DOHH2 (cell line): Measurements from ENCODE around the gene FBLN2.

Source experiments
- H3F3A ChIP-seq: fragments of 200-600 bp; sonication (generic), shearing (Covaris generic); 2 replicates; pipeline ENCODE4 v1.6.0; 2016; ENCODE audit warnings: antibody characterized with exemption, mild to moderate bottlenecking; ENCODE audit not compliant: control insufficient read depth, insufficient read depth
- H3K27ac ChIP-seq: fragments of 200-600 bp; sonication (generic); 2 replicates; pipeline ENCODE4 v1.5.1; 2014; ENCODE audit warnings: low read depth, mild to moderate bottlenecking, low read length, moderate library complexity
- H3K27me3 ChIP-seq: fragments of 200-600 bp; sonication (generic); 2 replicates; pipeline ENCODE4 v1.6.1; 2014; ENCODE audit warnings: mild to moderate bottlenecking, low read length, mixed read lengths; ENCODE audit not compliant: control insufficient read depth
- H3K36me3 ChIP-seq: fragments of 200-600 bp; sonication (generic); 2 replicates; pipeline ENCODE4 v1.6.1; 2014; ENCODE audit warnings: mild to moderate bottlenecking, low read length, moderate library complexity, mixed read lengths; ENCODE audit not compliant: control insufficient read depth
- H3K4me1 ChIP-seq: fragments of 200-600 bp; sonication (generic); 2 replicates; pipeline ENCODE4 v1.6.1; 2014; ENCODE audit warnings: mild to moderate bottlenecking, low read length, mixed read lengths; ENCODE audit not compliant: control insufficient read depth
- H3K4me2 ChIP-seq: fragments of 200-600 bp; sonication (generic); 2 replicates; pipeline ENCODE4 v1.6.0; 2014; ENCODE audit warnings: mild to moderate bottlenecking, low read length, moderate library complexity
- H3K4me3 ChIP-seq: fragments of 200-600 bp; sonication (generic); 2 replicates; pipeline ENCODE4 v1.5.1; 2014; ENCODE audit warnings: mild to moderate bottlenecking, low read length, mixed read lengths
- H3K79me2 ChIP-seq: fragments of 200-600 bp; sonication (generic); 2 replicates; pipeline ENCODE4 v1.6.1; 2014; ENCODE audit warnings: mild to moderate bottlenecking, low read length, mixed read lengths; ENCODE audit not compliant: control insufficient read depth
- H3K9me2 ChIP-seq: fragments of 200-600 bp; sonication (generic); replicated peaks from 2 replicates; pipeline ENCODE4 v1.6.1; 2014; ENCODE audit warnings: mild to moderate bottlenecking, low read length, mixed read lengths; ENCODE audit not compliant: control insufficient read depth
- H3K9me3 ChIP-seq: fragments of 200-600 bp; sonication (generic); 2 replicates; pipeline ENCODE4 v1.6.1; 2014; ENCODE audit warnings: antibody characterized with exemption, low read length, mixed read lengths; ENCODE audit not compliant: control insufficient read depth, insufficient read depth
- H4K20me1 ChIP-seq: fragments of 200-600 bp; sonication (generic); 2 replicates; pipeline ENCODE4 v1.6.0; 2014; ENCODE audit warnings: low read depth, mild to moderate bottlenecking, antibody characterized with exemption, low read length, moderate library complexity; ENCODE audit not compliant: control insufficient read depth, insufficient read depth
- EZH2phosphoT487 ChIP-seq: fragments of 200-600 bp; sonication (generic); IDR thresholded peaks from 2 replicates; pipeline ENCODE4 v1.6.1; 2017; ENCODE audit warnings: borderline replicate concordance, mild to moderate bottlenecking, antibody characterized with exemption, low read length, moderate library complexity, mixed read lengths
- TF ChIP-seq, protein P1 (sequence below): fragments of 200-600 bp; sonication (generic); IDR thresholded peaks from one replicate; pipeline ENCODE4 v1.5.1; 2014; ENCODE audit warnings: antibody characterized with exemption, mild to moderate bottlenecking, low read depth, low read length; ENCODE audit not compliant: poor library complexity, severe bottlenecking

FBLN2 gene

GRCh38 chr3:13686367-13687160 lies 137.6 kb downstream of the FBLN2 start:
- peaks cover 6% of the 10 kb centered on the region; the same call in 1 of the 2 replicates for H3K27me3 ChIP-seq
- no peak overlapping the region for H3K4me3 ChIP-seq
- no peaks in the 10 kb centered on the region for H3K79me2 ChIP-seq
- no peaks in the 10 kb centered on the region for H3F3A ChIP-seq
- no peaks in the 10 kb centered on the region for H3K4me1 ChIP-seq
- no peaks in the 10 kb centered on the region for H3K9me2 ChIP-seq
- H3K36me3 ChIP-seq: no peaks in the 10 kb centered on the region
- TF ChIP-seq, protein P1, sequence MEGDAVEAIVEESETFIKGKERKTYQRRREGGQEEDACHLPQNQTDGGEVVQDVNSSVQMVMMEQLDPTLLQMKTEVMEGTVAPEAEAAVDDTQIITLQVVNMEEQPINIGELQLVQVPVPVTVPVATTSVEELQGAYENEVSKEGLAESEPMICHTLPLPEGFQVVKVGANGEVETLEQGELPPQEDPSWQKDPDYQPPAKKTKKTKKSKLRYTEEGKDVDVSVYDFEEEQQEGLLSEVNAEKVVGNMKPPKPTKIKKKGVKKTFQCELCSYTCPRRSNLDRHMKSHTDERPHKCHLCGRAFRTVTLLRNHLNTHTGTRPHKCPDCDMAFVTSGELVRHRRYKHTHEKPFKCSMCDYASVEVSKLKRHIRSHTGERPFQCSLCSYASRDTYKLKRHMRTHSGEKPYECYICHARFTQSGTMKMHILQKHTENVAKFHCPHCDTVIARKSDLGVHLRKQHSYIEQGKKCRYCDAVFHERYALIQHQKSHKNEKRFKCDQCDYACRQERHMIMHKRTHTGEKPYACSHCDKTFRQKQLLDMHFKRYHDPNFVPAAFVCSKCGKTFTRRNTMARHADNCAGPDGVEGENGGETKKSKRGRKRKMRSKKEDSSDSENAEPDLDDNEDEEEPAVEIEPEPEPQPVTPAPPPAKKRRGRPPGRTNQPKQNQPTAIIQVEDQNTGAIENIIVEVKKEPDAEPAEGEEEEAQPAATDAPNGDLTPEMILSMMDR: no peak
- no peak for TF ChIP-seq EZH2phosphoT487
- H3K4me2 ChIP-seq: no peak overlapping the region
- no peak overlapping the region for H3K27ac ChIP-seq
- H3K9me3 ChIP-seq: no peaks in the 10 kb centered on the region
- no peaks in the 10 kb centered on the region for H4K20me1 ChIP-seq

DNA sequence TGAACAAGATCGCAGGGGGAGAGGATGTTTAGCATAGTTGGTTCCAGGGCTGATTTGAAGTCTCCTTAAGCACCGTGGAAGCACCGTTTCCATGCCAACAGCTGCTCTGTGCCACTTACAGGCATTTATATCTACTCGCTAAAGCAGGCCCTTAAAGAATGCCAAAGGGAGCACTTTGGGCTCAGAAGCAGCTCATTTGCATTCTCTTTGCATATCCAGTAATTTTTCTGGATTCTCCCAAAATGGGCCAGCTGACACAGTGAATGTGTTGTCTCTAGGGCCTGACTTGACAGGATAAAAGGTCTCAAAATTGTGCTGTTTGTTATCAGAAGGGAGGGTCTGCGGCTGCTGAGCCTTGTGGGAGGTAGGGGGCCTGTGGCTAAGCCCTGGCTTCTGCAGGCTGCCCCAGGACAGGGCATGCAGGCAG lies 138.6 kb downstream of the FBLN2 start:
- Histone ChIP-seq H3K27me3 (peaks cover 6% of the 10 kb centered on the region; the same call in 1 of the 2 replicates), H3K4me2 (no peak overlapping the region), H3K27ac (no peak overlapping the region), H3K79me2 (no peaks in the 10 kb centered on the region), H3K9me3 (no peaks in the 10 kb centered on the region), H3K36me3 (no peaks in the 10 kb centered on the region), H3F3A (no peaks in the 10 kb centered on the region), H3K4me1 (no peaks in the 10 kb centered on the region), H3K9me2 (no peaks in the 10 kb centered on the region), H4K20me1 (no peaks in the 10 kb centered on the region), H3K4me3 (no peak overlapping the region)
- TF ChIP-seq EZH2phosphoT487: no peak
